Activated T-helper 2 cell treated with anti-CD3 and anti-CD28 coated beads, Interferon-gamma antibody, Interleukin-2, Interleukin-4, amounts not matched to agents 10 μg/mL and 5 μg/mL and 100 μg/mL, durations not matched to agents 14 hours and 24 hours and 36 hours (primary cell): Measurements from ENCODE around the gene SVOPL. TPM values are rescaled to one million over a fixed set of nuclear protein-coding genes. Genes with fewer than 3 reads are reported as not detected.

Experiments
- DNase-seq: peaks from one replicate; pipeline ENCODE4 v3.0.0; 2021; ENCODE audit warnings: low spot score
- H3K27ac Mint-ChIP-seq: one replicate; pipeline ENCODE4 v1.8.0; 2021; ENCODE audit warnings: mixed read lengths
- H3K27me3 Mint-ChIP-seq: one replicate; pipeline ENCODE4 v1.8.0; 2021; ENCODE audit warnings: low read depth, mixed read lengths
- H3K36me3 Mint-ChIP-seq: one replicate; pipeline ENCODE4 v1.8.0; 2021; ENCODE audit warnings: low read depth, mixed read lengths
- H3K4me1 Mint-ChIP-seq: one replicate; pipeline ENCODE4 v1.8.0; 2021; ENCODE audit warnings: low read depth, mixed read lengths
- H3K4me3 Mint-ChIP-seq: one replicate; pipeline ENCODE4 v1.8.0; 2021; ENCODE audit warnings: low read depth, mild to moderate bottlenecking, moderate library complexity, mixed read lengths
- H3K9me3 Mint-ChIP-seq: one replicate; pipeline ENCODE4 v1.8.0; 2021; ENCODE audit warnings: mixed read lengths
- intact Hi-C: fragments of 100-400 bp; cut with micrococcal nuclease; formaldehyde crosslinking; loops from one replicate; pipeline ENCODE4 v1.15.1; 2023
- total RNA-seq: library from RNA; stranded (reverse); gene quantifications from 2 replicates; pipeline ENCODE4 v1.2.3, GENCODE V29; 2022

Gene SVOPL
- total RNA-seq, 1 donor from 2014 or later, result not detected

GRCh38 chr7:138632384-138632783 is 68.8 kb downstream of the SVOPL start:
- no peak overlapping the region for H3K4me3 Mint-ChIP-seq
- H3K27ac Mint-ChIP-seq, result no peak overlapping the region
- intact Hi-C loops, result no loop called here
- peaks cover 8% of the 10 kb centered on the region for H3K27me3 Mint-ChIP-seq
- DNase-seq, result no peak
- H3K36me3 Mint-ChIP-seq, result no peaks in the 10 kb centered on the region
- H3K4me1 Mint-ChIP-seq, result peaks cover 25% of the 10 kb centered on the region
- H3K9me3 Mint-ChIP-seq, result no peaks in the 10 kb centered on the region

DNA sequence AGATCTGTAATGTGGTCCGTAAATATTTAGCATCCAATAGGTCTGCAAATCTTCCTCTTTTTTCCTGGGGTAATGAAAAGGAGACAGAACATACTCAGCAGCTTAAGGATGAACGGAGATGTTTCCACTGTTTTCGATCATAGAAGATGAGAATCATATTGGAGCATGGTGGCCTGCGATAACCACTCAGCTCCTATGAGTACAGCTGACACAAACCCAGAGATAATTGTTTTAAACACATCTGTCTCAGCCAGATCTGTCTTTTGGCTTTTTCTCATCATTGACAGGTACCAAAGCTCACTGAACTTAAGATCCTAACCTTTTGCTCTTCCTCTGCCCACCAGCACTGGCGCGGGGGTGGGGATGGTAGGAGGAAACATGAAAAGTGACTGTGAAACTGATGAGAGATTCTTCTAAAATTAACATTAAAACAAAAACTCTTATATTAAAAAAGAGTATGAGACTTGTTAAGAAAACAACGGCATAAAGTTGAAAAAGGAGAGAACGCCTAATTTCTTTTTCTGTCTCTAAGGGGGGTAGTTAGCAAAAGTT is 71.0 kb downstream of the SVOPL start:
- intact Hi-C loops, result no loop called here
- no peak for DNase-seq
- Mint-ChIP-seq H3K9me3 (no peaks in the 10 kb centered on the region), H3K36me3 (no peaks in the 10 kb centered on the region), H3K27ac (no peak overlapping the region), H3K4me1 (peaks cover 45% of the 10 kb centered on the region), H3K4me3 (no peak overlapping the region), H3K27me3 (peaks cover 10% of the 10 kb centered on the region)

GRCh38 chr7:138627361-138627760 is 73.8 kb downstream of the SVOPL start:
- H3K4me3 Mint-ChIP-seq, result no peak overlapping the region
- peaks cover 49% of the 10 kb centered on the region for H3K4me1 Mint-ChIP-seq
- no peaks in the 10 kb centered on the region for H3K9me3 Mint-ChIP-seq
- no peak overlapping the region for H3K27ac Mint-ChIP-seq
- no peaks in the 10 kb centered on the region for H3K36me3 Mint-ChIP-seq
- H3K27me3 Mint-ChIP-seq, result peaks cover 11% of the 10 kb centered on the region
- DNase-seq, result no peak
- intact Hi-C loops, result loop anchor here (5.0 kb wide), 5 partner anchors 85 to 250 kb away; partner anchors contain the start of gene TRIM24

DNA sequence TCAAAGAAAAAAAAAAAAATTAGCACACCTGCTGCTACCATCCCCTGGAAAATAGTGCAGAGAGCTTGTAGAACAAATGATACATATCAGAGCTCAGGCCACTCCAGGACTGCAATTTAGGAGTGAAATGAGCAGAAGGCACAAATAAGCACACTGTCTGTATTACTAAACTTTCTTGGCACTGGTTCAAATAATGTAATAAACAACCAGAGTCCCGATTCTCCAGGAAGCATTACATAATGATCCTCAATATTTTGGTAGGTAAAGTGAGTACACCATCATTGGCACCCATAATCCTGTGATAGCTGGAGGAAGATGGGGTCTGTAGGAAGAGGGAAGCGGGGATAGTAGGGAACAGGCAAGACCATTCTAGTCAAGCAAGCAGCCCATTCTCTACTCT is 74.3 kb downstream of the SVOPL start:
- no peaks in the 10 kb centered on the region for H3K9me3 Mint-ChIP-seq
- H3K27ac Mint-ChIP-seq, result no peak overlapping the region

GRCh38 chr7:138625849-138626230 is 75.3 kb downstream of the SVOPL start:
- H3K9me3 Mint-ChIP-seq, result no peaks in the 10 kb centered on the region
- H3K27me3 Mint-ChIP-seq, result peaks cover 15% of the 10 kb centered on the region
- intact Hi-C loops, result loop anchor here (1.0 to 5.0 kb wide), 7 partner anchors 23 to 455 kb away; partner anchors contain the start of gene TRIM24
- peak overlapping the region; percentile 73 for H3K27ac Mint-ChIP-seq
- peak overlapping the region; percentile 47 for H3K4me3 Mint-ChIP-seq
- DNase-seq, result peak; percentile 28
- peaks cover 47% of the 10 kb centered on the region for H3K4me1 Mint-ChIP-seq
- no peaks in the 10 kb centered on the region for H3K36me3 Mint-ChIP-seq

More for the DNA sequence above, 74.3 kb downstream of the SVOPL start:
- DNase-seq, result no peak
- intact Hi-C loops, result loop anchor here (5.0 kb wide), 5 partner anchors 85 to 250 kb away; partner anchors contain the start of gene TRIM24
- no peak overlapping the region for H3K4me3 Mint-ChIP-seq
- no peaks in the 10 kb centered on the region for H3K36me3 Mint-ChIP-seq
- H3K4me1 Mint-ChIP-seq, result peaks cover 47% of the 10 kb centered on the region
- H3K27me3 Mint-ChIP-seq, result peaks cover 11% of the 10 kb centered on the region

DNA sequence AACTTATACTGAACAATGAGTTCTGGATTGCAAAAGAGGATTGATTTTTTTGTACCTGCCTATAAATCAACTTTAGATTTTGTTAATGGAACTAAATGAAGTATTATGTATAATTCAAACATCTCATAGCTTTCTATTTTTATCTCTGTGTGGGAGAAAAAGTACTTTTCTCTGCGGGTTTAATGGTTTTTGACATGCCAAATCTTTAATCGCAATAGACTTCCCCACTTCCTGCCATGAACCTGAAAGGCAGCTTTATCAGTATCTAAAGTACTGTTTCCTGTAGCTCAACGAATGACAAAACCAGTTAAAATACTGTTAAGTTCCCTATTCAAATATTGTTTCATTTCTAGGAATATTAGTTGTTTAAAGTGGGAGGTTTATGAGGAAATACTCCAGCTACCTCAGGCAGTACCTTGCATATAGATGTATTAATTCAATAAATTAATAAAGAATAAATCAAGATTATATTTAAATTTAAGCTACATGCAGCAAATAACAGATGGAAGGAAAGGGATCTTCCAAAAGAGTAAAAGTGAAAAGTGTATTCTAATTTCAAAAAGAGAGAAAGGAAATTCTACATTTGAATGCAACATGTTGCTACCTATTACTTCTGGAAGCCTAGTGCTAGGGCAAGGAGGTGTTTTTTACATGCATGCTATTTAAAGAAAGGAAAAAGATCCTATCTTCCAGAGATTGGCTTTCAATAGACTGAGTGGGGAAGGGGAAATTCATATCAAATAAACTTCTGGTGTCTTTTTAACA is 75.9 kb downstream of the SVOPL start:
- Mint-ChIP-seq H3K4me1 (peaks cover 44% of the 10 kb centered on the region), H3K9me3 (no peaks in the 10 kb centered on the region), H3K27me3 (peaks cover 19% of the 10 kb centered on the region), H3K36me3 (no peaks in the 10 kb centered on the region), H3K4me3 (peak overlapping the region; percentile 47), H3K27ac (peak overlapping the region; percentile 73)
- intact Hi-C loops, result loop anchor here (1.0 to 5.0 kb wide), 7 partner anchors 22 to 454 kb away; partner anchors contain the start of gene TRIM24
- DNase-seq, result no peak

GRCh38 chr7:138622841-138623240 is 78.3 kb downstream of the SVOPL start:
- peaks cover 18% of the 10 kb centered on the region for H3K27me3 Mint-ChIP-seq
- no peak overlapping the region for H3K4me3 Mint-ChIP-seq
- intact Hi-C loops, result no loop called here
- no peaks in the 10 kb centered on the region for H3K36me3 Mint-ChIP-seq
- H3K27ac Mint-ChIP-seq, result no peak overlapping the region
- H3K9me3 Mint-ChIP-seq, result no peaks in the 10 kb centered on the region
- no peak for DNase-seq
- H3K4me1 Mint-ChIP-seq, result peaks cover 34% of the 10 kb centered on the region

GRCh38 chr7:138618933-138619332 is 82.2 kb downstream of the SVOPL start:
- Mint-ChIP-seq H3K4me1 (peaks cover 2% of the 10 kb centered on the region), H3K27me3 (peaks cover 11% of the 10 kb centered on the region), H3K27ac (no peak overlapping the region), H3K36me3 (no peaks in the 10 kb centered on the region), H3K9me3 (no peaks in the 10 kb centered on the region), H3K4me3 (no peak overlapping the region)
- intact Hi-C loops, result no loop called here
- no peak for DNase-seq

DNA sequence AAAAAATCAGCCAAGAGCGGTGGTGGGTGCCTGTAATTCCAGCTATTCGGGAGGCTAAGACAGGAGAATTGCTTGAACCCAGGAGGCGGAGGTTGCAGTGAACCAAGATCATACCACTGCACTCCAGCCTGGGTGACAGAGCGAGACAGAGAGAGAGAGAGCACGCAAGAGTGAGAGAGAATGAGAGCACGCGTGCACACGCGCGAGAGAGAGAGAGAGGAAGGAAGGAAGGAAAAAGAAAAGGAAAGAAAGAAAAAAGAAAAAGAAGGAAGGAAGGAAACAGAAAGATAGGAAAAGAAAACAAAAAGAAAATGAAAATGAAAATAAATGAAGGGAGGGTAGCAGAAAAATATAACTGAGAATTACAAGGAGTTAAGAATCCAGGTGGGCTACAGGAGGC is 82.7 kb downstream of the SVOPL start:
- peaks cover 2% of the 10 kb centered on the region for H3K4me1 Mint-ChIP-seq
- no peaks in the 10 kb centered on the region for H3K9me3 Mint-ChIP-seq
- intact Hi-C loops, result no loop called here
- no peak overlapping the region for H3K4me3 Mint-ChIP-seq
- DNase-seq, result no peak
- H3K27me3 Mint-ChIP-seq, result peaks cover 11% of the 10 kb centered on the region
- no peak overlapping the region for H3K27ac Mint-ChIP-seq
- no peaks in the 10 kb centered on the region for H3K36me3 Mint-ChIP-seq

- Mint-ChIP-seq H3K9me3 (no peaks in the 10 kb centered on the region), H3K4me3 (no peak overlapping the region), H3K27me3 (peaks cover 10% of the 10 kb centered on the region), H3K27ac (no peak overlapping the region), H3K36me3 (no peaks in the 10 kb centered on the region), H3K4me1 (peaks cover 2% of the 10 kb centered on the region)
- intact Hi-C loops, result no loop called here
- DNase-seq, result no peak
These were observed 85.1 kb downstream of the SVOPL start for GRCh38 chr7:138616085-138616484.

DNA sequence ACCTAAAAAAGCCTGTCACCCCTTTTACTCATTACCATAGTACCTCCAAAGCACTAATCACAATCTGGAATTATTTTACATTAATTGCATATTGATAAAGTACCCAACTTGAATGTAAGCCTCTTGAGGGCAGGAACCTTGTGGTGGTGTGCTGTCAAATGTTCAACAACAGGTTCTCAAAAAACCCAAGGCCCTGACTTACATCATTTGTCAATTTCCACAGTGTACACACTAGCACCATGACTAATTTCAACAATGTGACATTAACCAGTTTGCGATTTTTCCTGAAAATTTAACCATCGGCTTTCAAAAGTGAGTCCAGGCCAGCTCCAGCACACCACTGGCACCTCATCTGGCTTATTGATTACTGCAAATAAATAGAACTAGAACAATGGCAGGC is 87.5 kb downstream of the SVOPL start:
- no peak overlapping the region for H3K4me3 Mint-ChIP-seq
- H3K9me3 Mint-ChIP-seq, result no peaks in the 10 kb centered on the region
- H3K4me1 Mint-ChIP-seq, result peaks cover 2% of the 10 kb centered on the region
- no peak for DNase-seq
- H3K27ac Mint-ChIP-seq, result no peak overlapping the region
- intact Hi-C loops, result no loop called here
- H3K36me3 Mint-ChIP-seq, result no peaks in the 10 kb centered on the region
- H3K27me3 Mint-ChIP-seq, result peaks cover 3% of the 10 kb centered on the region

DNA sequence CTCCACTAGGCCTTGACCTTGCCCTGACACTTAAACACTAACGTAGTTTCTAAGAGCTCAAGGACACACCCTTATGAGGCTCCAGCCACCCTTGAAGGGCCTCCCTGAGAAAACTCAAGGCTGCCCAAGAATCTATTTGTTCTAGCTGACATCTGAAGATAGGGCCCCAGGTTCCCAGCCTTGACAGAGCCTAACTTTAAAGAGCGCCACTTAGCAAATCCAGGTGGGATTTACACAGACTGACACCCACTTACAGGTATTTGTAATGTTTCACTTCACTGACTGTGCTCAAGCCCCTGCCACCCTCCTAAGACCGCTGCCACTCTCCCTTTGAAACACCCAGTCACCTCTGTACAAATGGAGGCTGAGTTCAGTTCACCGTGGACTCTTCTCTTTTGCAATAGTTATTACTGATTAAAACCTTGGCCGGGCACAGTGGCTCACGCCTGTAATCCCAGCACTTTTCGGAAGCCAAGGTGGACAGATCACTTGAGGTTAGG is 90.4 kb downstream of the SVOPL start:
- DNase-seq, result no peak
- peaks cover 12% of the 10 kb centered on the region for H3K4me1 Mint-ChIP-seq
- H3K27me3 Mint-ChIP-seq, result no peaks in the 10 kb centered on the region
- H3K9me3 Mint-ChIP-seq, result peaks cover 10% of the 10 kb centered on the region
- no peak overlapping the region for H3K4me3 Mint-ChIP-seq
- intact Hi-C loops, result no loop called here
- H3K27ac Mint-ChIP-seq, result no peak overlapping the region
- H3K36me3 Mint-ChIP-seq, result no peaks in the 10 kb centered on the region

- no peak for DNase-seq
- H3K36me3 Mint-ChIP-seq, result no peaks in the 10 kb centered on the region
- H3K27me3 Mint-ChIP-seq, result no peaks in the 10 kb centered on the region
- H3K27ac Mint-ChIP-seq, result no peak overlapping the region
- H3K9me3 Mint-ChIP-seq, result peaks cover 10% of the 10 kb centered on the region
- H3K4me3 Mint-ChIP-seq, result no peak overlapping the region
- H3K4me1 Mint-ChIP-seq, result peaks cover 12% of the 10 kb centered on the region
- intact Hi-C loops, result no loop called here
These were observed 92.9 kb downstream of the SVOPL start for GRCh38 chr7:138608275-138608674.
